ENCODE measurements around the gene AFG1L.
"Not testable (repeated sequence)": the region's sequence is repeated elsewhere in the genome, so short reads cannot be mapped to it uniquely, and the experiment has no call there.

The AFG1L gene

GRCh38 chr6:108416047-108416833 lies 121.4 kb downstream of the AFG1L start:
- DNase-seq (ENCODE audit: low read depth): not testable (repeated sequence)

GRCh38 chr6:108417027-108417426 lies 122.2 kb downstream of the AFG1L start:
- DNase-seq (ENCODE audit: low read depth): no peak

- DNase-seq (ENCODE audit: low read depth): no peak
These were observed 124.6 kb downstream of the AFG1L start for GRCh38 chr6:108419474-108419873.

- DNase-seq (ENCODE audit: low read depth): no peak
These were observed 125.2 kb downstream of the AFG1L start for GRCh38 chr6:108419934-108420609.

- DNase-seq (ENCODE audit: low read depth): no peak
These were observed 126.5 kb downstream of the AFG1L start for GRCh38 chr6:108421366-108421765.

GRCh38 chr6:108423982-108424705 lies 129.3 kb downstream of the AFG1L start:
- no peak for DNase-seq (ENCODE audit: low read depth)

GRCh38 chr6:108425428-108425827 lies 130.6 kb downstream of the AFG1L start:
- no peak for DNase-seq (ENCODE audit: low read depth)

GRCh38 chr6:108432143-108432542 lies 137.3 kb downstream of the AFG1L start:
- DNase-seq (ENCODE audit: low read depth): no peak

- no peak for DNase-seq (ENCODE audit: low read depth)
These were observed 137.9 kb downstream of the AFG1L start for GRCh38 chr6:108432792-108433191.

- DNase-seq (ENCODE audit: low read depth): no peak
These were observed 139.4 kb downstream of the AFG1L start for GRCh38 chr6:108434222-108434621.

- DNase-seq (ENCODE audit: low read depth): no peak
These were observed 140.5 kb downstream of the AFG1L start for GRCh38 chr6:108435391-108435790.

GRCh38 chr6:108436771-108437170 lies 141.9 kb downstream of the AFG1L start:
- DNase-seq (ENCODE audit: low read depth): no peak

- DNase-seq (ENCODE audit: low read depth): no peak
These were observed 143.0 kb downstream of the AFG1L start for GRCh38 chr6:108437821-108438220.

GRCh38 chr6:108438918-108439317 lies 144.1 kb downstream of the AFG1L start:
- no peak for DNase-seq (ENCODE audit: low read depth)

GRCh38 chr6:108441141-108441540 lies 146.3 kb downstream of the AFG1L start:
- DNase-seq (ENCODE audit: low read depth): no peak

GRCh38 chr6:108442770-108443520 lies 148.1 kb downstream of the AFG1L start:
- no peak for DNase-seq (ENCODE audit: low read depth)

GRCh38 chr6:108446629-108447150 lies 151.8 kb downstream of the AFG1L start:
- no peak for DNase-seq (ENCODE audit: low read depth)

- no peak for DNase-seq (ENCODE audit: low read depth)
These were observed 153.6 kb downstream of the AFG1L start for GRCh38 chr6:108448481-108448880.

- not testable (repeated sequence) for DNase-seq (ENCODE audit: low read depth)
These were observed 154.9 kb downstream of the AFG1L start for GRCh38 chr6:108449717-108450116.

- no peak for DNase-seq (ENCODE audit: low read depth)
These were observed 157.0 kb downstream of the AFG1L start for GRCh38 chr6:108451816-108452215.

GRCh38 chr6:108452711-108453195 lies 157.9 kb downstream of the AFG1L start:
- DNase-seq (ENCODE audit: low read depth): no peak

Measured in stimulated activated CD8-positive, alpha-beta memory T cell treated with anti-CD3 and anti-CD28 coated beads, Interleukin-15, amount 100 ng/mL, for 1 hour (primary cell).